K562 (cell line): ENCODE data around the gene ANTKMT. TPM values are rescaled to one million over a fixed set of nuclear protein-coding genes. Genes with fewer than 3 reads are reported as not detected.
A peak's percentile ranks its signal among the peaks of the same experiment; 100 is the strongest.

Experiments
- BRF1 ChIP-seq: IDR thresholded peaks from 3 replicates; pipeline ENCODE4 v1.6.1; 2011; ENCODE audit warnings: borderline replicate concordance, mild to moderate bottlenecking; ENCODE audit not compliant: insufficient read length; ENCODE audit errors: extremely low read depth
- CCAR2 ChIP-seq: fragments of 200-400 bp; formaldehyde crosslinking; IDR thresholded peaks from 2 replicates; pipeline ENCODE4 v1.6.1; 2017; ENCODE audit warnings: mild to moderate bottlenecking, low read depth, low read length
- CEBPG ChIP-seq, 3 experiments: fragments of 200-800 bp in 1 of 3; sonication (Bioruptor generic) in 1 of 3; sonication (generic) in 1 of 3; formaldehyde crosslinking in 1 of 3; IDR thresholded peaks in 2 of 3; conservative IDR thresholded peaks in 1 of 3; 2 replicates each; pipeline versions ENCODE4 v1.6.1 to v1.8.0; 2016 to 2022; ENCODE audit warnings: missing compliant biosample characterization in 2 of 3, missing genetic modification characterization in 2 of 3, mild to moderate bottlenecking in 1 of 3, missing genetic modification reagents in 1 of 3
- DMBX1 ChIP-seq: fragments of 250-450 bp; sonication (Bioruptor Pico); IDR thresholded peaks from 2 replicates; pipeline ENCODE4 v1.8.0; 2022; ENCODE audit warnings: inconsistent platforms, mild to moderate bottlenecking, moderate library complexity, borderline replicate concordance
- RBM22 ChIP-seq: fragments of 200-400 bp; formaldehyde crosslinking; IDR thresholded peaks from 2 replicates; pipeline ENCODE4 v1.6.1; 2018; ENCODE audit warnings: low read length, low read depth; ENCODE audit not compliant: poor library complexity, severe bottlenecking
- SAP30 ChIP-seq: fragments of 200-600 bp; sonication (generic); IDR thresholded peaks from 2 replicates; pipeline ENCODE4 v1.6.1; 2012; ENCODE audit warnings: borderline replicate concordance, low read depth, mild to moderate bottlenecking, moderate library complexity, low read length, control low read depth, inconsistent platforms; ENCODE audit not compliant: insufficient read depth, poor library complexity, severe bottlenecking
- SP1 ChIP-seq: sonication (generic); formaldehyde crosslinking; IDR thresholded peaks from 2 replicates; pipeline ENCODE4 v1.8.1; 2022; ENCODE audit warnings: mild to moderate bottlenecking, missing genetic modification reagents
- ZNF212 ChIP-seq: fragments of 450-650 bp; formaldehyde crosslinking; IDR thresholded peaks from 2 replicates; pipeline ENCODE4 v1.4.0; 2020; ENCODE audit warnings: mild to moderate bottlenecking
- polyA plus RNA-seq, 8 experiments: library from polyadenylated mRNA; depleted of rRNA in 4 of 8; stranded (reverse) in 5 of 8; unstranded in 3 of 8; fragments of >200 nt; fragmentation: Nextera tagmentation in 2 of 8; fragmentation: Illumina TruSeq in 1 of 8; extraction: Ambion mirVana in 2 of 8; extraction: Trizol in 1 of 8; gene quantifications; 2 replicates each; pipeline versions ENCODE4 v1.2.1 to v1.2.3, GENCODE V29; 2011 to 2014; ENCODE audit warnings: inconsistent platforms in 1 of 8, missing spikeins in 1 of 8
- total RNA-seq, 7 experiments: library from RNA; depleted of rRNA in 6 of 7; stranded (reverse); fragments of >200 nt in 6 of 7; fragmentation: Illumina TruSeq in 2 of 7; extraction: Trizol in 2 of 7; gene quantifications; 2 replicates each; pipeline versions ENCODE4 v1.2.1 to v1.2.3, GENCODE V29; 2011 to 2021; ENCODE audit warnings: low replicate concordance in 1 of 7
- TF ChIP-seq, protein P1 (sequence below), 2 experiments: fragments of 200-800 bp in 1 of 2; sonication (Bioruptor generic) in 1 of 2; sonication (generic) in 1 of 2; formaldehyde crosslinking in 1 of 2; IDR thresholded peaks in 1 of 2; conservative IDR thresholded peaks in 1 of 2; 2 replicates each; pipeline versions ENCODE4 v1.5.0 to v1.6.1; 2016 to 2020; ENCODE audit warnings: missing compliant biosample characterization in 1 of 2, missing genetic modification characterization in 1 of 2, missing genetic modification reagents in 1 of 2
- TF ChIP-seq, protein P2 (sequence below): fragments of 200-800 bp; sonication (Bioruptor generic); IDR thresholded peaks from 2 replicates; pipeline ENCODE4 v1.6.1; 2017; ENCODE audit warnings: missing genetic modification characterization, missing compliant biosample characterization
- TF ChIP-seq, protein P3 (sequence below): sonication (generic); formaldehyde crosslinking; IDR thresholded peaks from 2 replicates; pipeline ENCODE4 v1.8.0; 2022; ENCODE audit warnings: mild to moderate bottlenecking, missing genetic modification reagents
- TF ChIP-seq, protein P4 (sequence below): fragments of 450-650 bp; formaldehyde crosslinking; IDR thresholded peaks from 2 replicates; pipeline ENCODE4 v1.4.0; 2022; ENCODE audit warnings: missing genetic modification characterization
- TF ChIP-seq, protein P5 (sequence below), 2 experiments: IDR thresholded peaks; 2 replicates each; pipeline ENCODE4 v1.6.1; 2012; ENCODE audit warnings: improper control_type of control experiment in 2 of 2, low read depth in 2 of 2, low read length in 2 of 2, borderline replicate concordance in 1 of 2
- TF ChIP-seq, protein P6 (sequence below): fragments of 250-450 bp; sonication (Bioruptor Pico); IDR thresholded peaks from 2 replicates; pipeline ENCODE4 v1.8.0; 2021; ENCODE audit warnings: mild to moderate bottlenecking, moderate library complexity

Gene ANTKMT
- total and polyA plus RNA-seq, 9 of the 15 experiments (the other 6 are each of a cell fraction or from before 2014, with no cell fraction given): 0.58 to 217 (median 19.1) TPM

DNA sequence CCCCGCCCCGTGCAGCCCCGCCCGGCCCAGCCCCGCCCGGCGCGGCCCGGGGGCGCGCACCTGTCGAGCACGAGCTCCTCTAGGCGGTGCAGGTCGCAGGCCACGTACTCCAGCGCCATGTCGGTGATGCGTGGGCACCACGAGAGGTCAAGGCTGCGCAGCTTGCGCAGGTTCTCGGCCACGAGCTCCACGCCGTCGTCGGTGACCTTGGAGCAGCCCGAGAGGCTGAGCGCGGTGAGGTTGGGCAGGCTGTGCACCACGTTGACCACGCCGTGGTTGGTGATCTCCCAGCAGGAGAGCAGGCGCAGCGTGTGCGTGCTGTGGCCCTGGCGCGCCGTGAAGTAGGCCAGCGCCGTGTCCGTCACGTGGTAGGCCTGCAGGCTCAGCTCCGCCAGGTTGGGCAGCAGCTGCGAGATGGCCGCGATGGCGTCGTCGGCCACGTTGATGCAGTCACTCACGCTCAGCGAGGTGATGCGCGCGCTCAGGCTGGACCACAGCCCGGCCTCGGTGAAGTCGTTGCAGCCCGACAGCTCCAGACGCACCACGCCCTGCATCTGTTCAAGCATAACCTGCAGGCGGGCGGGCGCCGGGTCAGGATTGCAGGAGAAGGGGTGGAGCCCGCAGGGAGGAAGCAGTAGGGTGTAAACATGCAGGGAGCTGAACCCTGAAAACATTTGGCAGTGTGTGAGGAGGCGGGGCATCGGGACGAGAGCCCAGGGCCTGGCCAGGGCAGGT, 25.4 kb upstream of the ANTKMT start (continued):
- TF ChIP-seq, protein P1, sequence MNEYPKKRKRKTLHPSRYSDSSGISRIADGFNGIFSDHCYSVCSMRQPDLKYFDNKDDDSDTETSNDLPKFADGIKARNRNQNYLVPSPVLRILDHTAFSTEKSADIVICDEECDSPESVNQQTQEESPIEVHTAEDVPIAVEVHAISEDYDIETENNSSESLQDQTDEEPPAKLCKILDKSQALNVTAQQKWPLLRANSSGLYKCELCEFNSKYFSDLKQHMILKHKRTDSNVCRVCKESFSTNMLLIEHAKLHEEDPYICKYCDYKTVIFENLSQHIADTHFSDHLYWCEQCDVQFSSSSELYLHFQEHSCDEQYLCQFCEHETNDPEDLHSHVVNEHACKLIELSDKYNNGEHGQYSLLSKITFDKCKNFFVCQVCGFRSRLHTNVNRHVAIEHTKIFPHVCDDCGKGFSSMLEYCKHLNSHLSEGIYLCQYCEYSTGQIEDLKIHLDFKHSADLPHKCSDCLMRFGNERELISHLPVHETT (CRISPR knock-in tag; conservative IDR thresholded peaks at IDR 0.05 in 1 of 2, IDR thresholded peaks at IDR 0.05 in 1 of 2): no peak
- no peak for TF ChIP-seq RBM22
- TF ChIP-seq, protein P2, sequence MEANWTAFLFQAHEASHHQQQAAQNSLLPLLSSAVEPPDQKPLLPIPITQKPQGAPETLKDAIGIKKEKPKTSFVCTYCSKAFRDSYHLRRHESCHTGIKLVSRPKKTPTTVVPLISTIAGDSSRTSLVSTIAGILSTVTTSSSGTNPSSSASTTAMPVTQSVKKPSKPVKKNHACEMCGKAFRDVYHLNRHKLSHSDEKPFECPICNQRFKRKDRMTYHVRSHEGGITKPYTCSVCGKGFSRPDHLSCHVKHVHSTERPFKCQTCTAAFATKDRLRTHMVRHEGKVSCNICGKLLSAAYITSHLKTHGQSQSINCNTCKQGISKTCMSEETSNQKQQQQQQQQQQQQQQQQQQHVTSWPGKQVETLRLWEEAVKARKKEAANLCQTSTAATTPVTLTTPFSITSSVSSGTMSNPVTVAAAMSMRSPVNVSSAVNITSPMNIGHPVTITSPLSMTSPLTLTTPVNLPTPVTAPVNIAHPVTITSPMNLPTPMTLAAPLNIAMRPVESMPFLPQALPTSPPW (CRISPR knock-in tag): peak; percentile 92
- TF ChIP-seq, protein P3, sequence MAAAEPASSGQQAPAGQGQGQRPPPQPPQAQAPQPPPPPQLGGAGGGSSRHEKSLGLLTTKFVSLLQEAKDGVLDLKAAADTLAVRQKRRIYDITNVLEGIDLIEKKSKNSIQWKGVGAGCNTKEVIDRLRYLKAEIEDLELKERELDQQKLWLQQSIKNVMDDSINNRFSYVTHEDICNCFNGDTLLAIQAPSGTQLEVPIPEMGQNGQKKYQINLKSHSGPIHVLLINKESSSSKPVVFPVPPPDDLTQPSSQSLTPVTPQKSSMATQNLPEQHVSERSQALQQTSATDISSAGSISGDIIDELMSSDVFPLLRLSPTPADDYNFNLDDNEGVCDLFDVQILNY (CRISPR knock-in tag): peak; percentile 86; the same call in 1 of the 2 replicates
- TF ChIP-seq, protein P4, sequence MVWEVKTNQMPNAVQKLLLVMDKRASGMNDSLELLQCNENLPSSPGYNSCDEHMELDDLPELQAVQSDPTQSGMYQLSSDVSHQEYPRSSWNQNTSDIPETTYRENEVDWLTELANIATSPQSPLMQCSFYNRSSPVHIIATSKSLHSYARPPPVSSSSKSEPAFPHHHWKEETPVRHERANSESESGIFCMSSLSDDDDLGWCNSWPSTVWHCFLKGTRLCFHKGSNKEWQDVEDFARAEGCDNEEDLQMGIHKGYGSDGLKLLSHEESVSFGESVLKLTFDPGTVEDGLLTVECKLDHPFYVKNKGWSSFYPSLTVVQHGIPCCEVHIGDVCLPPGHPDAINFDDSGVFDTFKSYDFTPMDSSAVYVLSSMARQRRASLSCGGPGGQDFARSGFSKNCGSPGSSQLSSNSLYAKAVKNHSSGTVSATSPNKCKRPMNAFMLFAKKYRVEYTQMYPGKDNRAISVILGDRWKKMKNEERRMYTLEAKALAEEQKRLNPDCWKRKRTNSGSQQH (CRISPR knock-in tag): no peak
- TF ChIP-seq SAP30: peak; percentile 27
- peak; percentile 50 for TF ChIP-seq SP1 (CRISPR knock-in tag)
- TF ChIP-seq, protein P5, sequence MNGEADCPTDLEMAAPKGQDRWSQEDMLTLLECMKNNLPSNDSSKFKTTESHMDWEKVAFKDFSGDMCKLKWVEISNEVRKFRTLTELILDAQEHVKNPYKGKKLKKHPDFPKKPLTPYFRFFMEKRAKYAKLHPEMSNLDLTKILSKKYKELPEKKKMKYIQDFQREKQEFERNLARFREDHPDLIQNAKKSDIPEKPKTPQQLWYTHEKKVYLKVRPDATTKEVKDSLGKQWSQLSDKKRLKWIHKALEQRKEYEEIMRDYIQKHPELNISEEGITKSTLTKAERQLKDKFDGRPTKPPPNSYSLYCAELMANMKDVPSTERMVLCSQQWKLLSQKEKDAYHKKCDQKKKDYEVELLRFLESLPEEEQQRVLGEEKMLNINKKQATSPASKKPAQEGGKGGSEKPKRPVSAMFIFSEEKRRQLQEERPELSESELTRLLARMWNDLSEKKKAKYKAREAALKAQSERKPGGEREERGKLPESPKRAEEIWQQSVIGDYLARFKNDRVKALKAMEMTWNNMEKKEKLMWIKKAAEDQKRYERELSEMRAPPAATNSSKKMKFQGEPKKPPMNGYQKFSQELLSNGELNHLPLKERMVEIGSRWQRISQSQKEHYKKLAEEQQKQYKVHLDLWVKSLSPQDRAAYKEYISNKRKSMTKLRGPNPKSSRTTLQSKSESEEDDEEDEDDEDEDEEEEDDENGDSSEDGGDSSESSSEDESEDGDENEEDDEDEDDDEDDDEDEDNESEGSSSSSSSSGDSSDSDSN (IDR thresholded peaks at IDR 0.05; ENCODE audit: borderline replicate concordance in 1 of 2, low read depth in 2 of 2, low read length in 2 of 2): no peak
- TF ChIP-seq, protein P6, sequence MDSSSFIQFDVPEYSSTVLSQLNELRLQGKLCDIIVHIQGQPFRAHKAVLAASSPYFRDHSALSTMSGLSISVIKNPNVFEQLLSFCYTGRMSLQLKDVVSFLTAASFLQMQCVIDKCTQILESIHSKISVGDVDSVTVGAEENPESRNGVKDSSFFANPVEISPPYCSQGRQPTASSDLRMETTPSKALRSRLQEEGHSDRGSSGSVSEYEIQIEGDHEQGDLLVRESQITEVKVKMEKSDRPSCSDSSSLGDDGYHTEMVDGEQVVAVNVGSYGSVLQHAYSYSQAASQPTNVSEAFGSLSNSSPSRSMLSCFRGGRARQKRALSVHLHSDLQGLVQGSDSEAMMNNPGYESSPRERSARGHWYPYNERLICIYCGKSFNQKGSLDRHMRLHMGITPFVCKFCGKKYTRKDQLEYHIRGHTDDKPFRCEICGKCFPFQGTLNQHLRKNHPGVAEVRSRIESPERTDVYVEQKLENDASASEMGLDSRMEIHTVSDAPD (CRISPR knock-in tag): no peak
- TF ChIP-seq CEBPG (CRISPR knock-in tag; IDR thresholded peaks at IDR 0.05): peak; percentile 69
- TF ChIP-seq CEBPG (tag; conservative IDR thresholded peaks at IDR 0.05 in 1 of 2, IDR thresholded peaks at IDR 0.05 in 1 of 2): no peak
- no peak for TF ChIP-seq ZNF212
- TF ChIP-seq CCAR2: no peak
- TF ChIP-seq DMBX1 (CRISPR knock-in tag): no peak
- no peak for TF ChIP-seq BRF1
